Fibroblast of lung (primary cell): Measurements from ENCODE around the gene CLPSL2. TPM values are rescaled to one million over a fixed set of nuclear protein-coding genes. Genes with fewer than 3 reads are reported as not detected.

Experiments used
- DNase-seq, 2 donors: peaks; one replicate each; pipeline versions ENCODE4 v3.0.0 to v3.0.0-alpha.2; 2010; ENCODE audit warnings: low read depth in 2 of 2
- H2AFZ ChIP-seq: 2 replicates; pipeline ENCODE4 v1.5.1; 2012; ENCODE audit warnings: low read length, control low read depth, inconsistent platforms
- H3K27ac ChIP-seq: 2 replicates; pipeline ENCODE4 v1.5.1; 2011; ENCODE audit warnings: low read length, control low read depth; ENCODE audit not compliant: insufficient read depth
- H3K27me3 ChIP-seq: 2 replicates; pipeline ENCODE4 v1.5.1; 2011; ENCODE audit warnings: mild to moderate bottlenecking, low read length; ENCODE audit not compliant: control insufficient read depth, insufficient read depth
- H3K36me3 ChIP-seq: 2 replicates; pipeline ENCODE4 v1.5.1; 2011; ENCODE audit warnings: low read length; ENCODE audit not compliant: control insufficient read depth, insufficient read depth
- H3K4me1 ChIP-seq: 2 replicates; pipeline ENCODE4 v1.5.1; 2011; ENCODE audit warnings: low read length; ENCODE audit not compliant: control insufficient read depth, insufficient read depth; ENCODE audit errors: extremely low read depth
- H3K4me2 ChIP-seq: 2 replicates; pipeline ENCODE4 v1.5.1; 2011; ENCODE audit warnings: low read length, control low read depth; ENCODE audit not compliant: insufficient read depth; ENCODE audit errors: extremely low read depth
- H3K4me3 ChIP-seq, 4 experiments: fragments of 200-600 bp in 1 of 4; sonication (generic) in 1 of 4; replicated peaks in 1 of 4; 2 replicates each; pipeline ENCODE4 v1.5.1; 2011 to 2016; ENCODE audit warnings: low read length in 4 of 4, low read depth in 3 of 4, mild to moderate bottlenecking in 3 of 4, control low read depth in 2 of 4, inconsistent platforms in 1 of 4, mixed read lengths in 1 of 4; ENCODE audit not compliant: insufficient read depth in 1 of 4; ENCODE audit errors: control extremely low read depth in 1 of 4
- H3K79me2 ChIP-seq: 2 replicates; pipeline ENCODE4 v1.5.1; 2012; ENCODE audit warnings: mild to moderate bottlenecking, low read length, inconsistent platforms; ENCODE audit not compliant: control insufficient read depth, insufficient read depth
- H3K9ac ChIP-seq: 2 replicates; pipeline ENCODE4 v1.5.1; 2011; ENCODE audit warnings: mild to moderate bottlenecking, low read length, control low read depth; ENCODE audit not compliant: insufficient read depth
- H3K9me3 ChIP-seq: 2 replicates; pipeline ENCODE4 v1.5.1; 2012; ENCODE audit warnings: low read depth, low read length; ENCODE audit not compliant: control insufficient read depth, insufficient read depth
- H4K20me1 ChIP-seq: 2 replicates; pipeline ENCODE4 v1.5.1; 2011; ENCODE audit warnings: low read length; ENCODE audit not compliant: control insufficient read depth, insufficient read depth; ENCODE audit errors: extremely low read depth
- CTCF ChIP-seq, 2 donors: IDR thresholded peaks in 1 of 2; conservative IDR thresholded peaks in 1 of 2; 1 replicate in 1 of 2; 2 replicates in 1 of 2; pipeline ENCODE4 v1.5.1; 2011 to 2012; ENCODE audit warnings: low read length in 2 of 2, control low read depth in 1 of 2, inconsistent platforms in 1 of 2, low read depth in 1 of 2, mild to moderate bottlenecking in 1 of 2
- EZH2 ChIP-seq: IDR thresholded peaks from 2 replicates; pipeline ENCODE4 v1.5.1; 2012; ENCODE audit warnings: low read length, control low read depth, mild to moderate bottlenecking; ENCODE audit errors: missing control alignments
- polyA plus RNA-seq, 2 donors: library from polyadenylated mRNA; depleted of rRNA in 1 of 2; stranded (reverse) in 1 of 2; unstranded in 1 of 2; fragments of >200 nt; gene quantifications; 2 replicates each; pipeline ENCODE4 v1.2.1, GENCODE V29; 2011 to 2012; ENCODE audit warnings: missing spikeins in 1 of 2
- total RNA-seq: library from RNA; depleted of rRNA; stranded (reverse); fragments of >200 nt; gene quantifications from 2 replicates; pipeline ENCODE4 v1.2.1, GENCODE V29; 2014

Gene CLPSL2
- total and polyA plus RNA-seq, 2 donors (not counting 1 experiment from before 2014, with no cell fraction given): not detected

GRCh38 chr6:35790683-35791082 lies 14.3 kb downstream of the CLPSL2 start:
- Histone ChIP-seq H3K36me3 (no peaks in the 10 kb centered on the region), H3K4me1 (no peaks in the 10 kb centered on the region), H3K4me2 (no peak overlapping the region), H3K27me3 (peaks cover 16% of the 10 kb centered on the region), H4K20me1 (no peaks in the 10 kb centered on the region), H3K4me3 (no peak overlapping the region), H3K27ac (no peak overlapping the region), H3K79me2 (no peaks in the 10 kb centered on the region), H2AFZ (no peak overlapping the region), H3K9ac (no peak overlapping the region), H3K9me3 (no peaks in the 10 kb centered on the region)
- no peak for TF ChIP-seq CTCF (conservative IDR thresholded peaks at IDR 0.05 in 1 of 2, IDR thresholded peaks at IDR 0.05 in 1 of 2; ENCODE audit: low read depth in 1 of 2, low read length in 2 of 2)
- no peak for TF ChIP-seq EZH2
- no peak for DNase-seq

GRCh38 chr6:35794536-35795452 lies 18.4 kb downstream of the CLPSL2 start:
- Histone ChIP-seq H4K20me1 (no peaks in the 10 kb centered on the region), H2AFZ (no peak overlapping the region), H3K4me1 (no peaks in the 10 kb centered on the region), H3K9ac (no peak overlapping the region), H3K4me2 (no peak overlapping the region), H3K27me3 (peaks cover 3% of the 10 kb centered on the region), H3K36me3 (no peaks in the 10 kb centered on the region), H3K27ac (no peak overlapping the region), H3K79me2 (no peaks in the 10 kb centered on the region), H3K9me3 (no peaks in the 10 kb centered on the region), H3K4me3 (no peak overlapping the region)
- DNase-seq: no peak
- no peak for TF ChIP-seq CTCF (conservative IDR thresholded peaks at IDR 0.05 in 1 of 2, IDR thresholded peaks at IDR 0.05 in 1 of 2; ENCODE audit: low read depth in 1 of 2, low read length in 2 of 2)
- TF ChIP-seq EZH2: no peak

- Histone ChIP-seq H3K27ac (no peak overlapping the region), H2AFZ (no peak overlapping the region), H3K36me3 (no peaks in the 10 kb centered on the region), H3K4me1 (no peaks in the 10 kb centered on the region), H3K27me3 (peaks cover 3% of the 10 kb centered on the region), H4K20me1 (no peaks in the 10 kb centered on the region), H3K4me3 (no peak overlapping the region), H3K9me3 (no peaks in the 10 kb centered on the region), H3K4me2 (no peak overlapping the region), H3K9ac (no peak overlapping the region), H3K79me2 (no peaks in the 10 kb centered on the region)
- DNase-seq: no peak
- TF ChIP-seq CTCF (conservative IDR thresholded peaks at IDR 0.05 in 1 of 2, IDR thresholded peaks at IDR 0.05 in 1 of 2; ENCODE audit: low read depth in 1 of 2, low read length in 2 of 2): no peak
- TF ChIP-seq EZH2: no peak
Measured at GRCh38 chr6:35795453-35796071, 19.2 kb downstream of the CLPSL2 start.
